ENCODE results near the gene PACS2. TPM values are rescaled to one million over a fixed set of nuclear protein-coding genes. Genes with fewer than 3 reads are reported as not detected.
"Not testable (repeated sequence)": the region's sequence is repeated elsewhere in the genome, so short reads cannot be mapped to it uniquely, and the experiment has no call there.

PACS2 gene
- total RNA-seq, 1 donor from 2014 or later = 263 TPM

- H3K36me3 Mint-ChIP-seq (ENCODE audit: unreplicated experiment) = no peaks in the 10 kb centered on the region
- no peak overlapping the region for H3K27ac Mint-ChIP-seq (ENCODE audit: unreplicated experiment)
- DNase-seq = no peak
- H3K4me1 Mint-ChIP-seq (ENCODE audit: low read depth, unreplicated experiment) = peaks cover 2% of the 10 kb centered on the region
- no peak overlapping the region for H3K4me3 Mint-ChIP-seq (ENCODE audit: unreplicated experiment)
- TF ChIP-seq, protein P1, sequence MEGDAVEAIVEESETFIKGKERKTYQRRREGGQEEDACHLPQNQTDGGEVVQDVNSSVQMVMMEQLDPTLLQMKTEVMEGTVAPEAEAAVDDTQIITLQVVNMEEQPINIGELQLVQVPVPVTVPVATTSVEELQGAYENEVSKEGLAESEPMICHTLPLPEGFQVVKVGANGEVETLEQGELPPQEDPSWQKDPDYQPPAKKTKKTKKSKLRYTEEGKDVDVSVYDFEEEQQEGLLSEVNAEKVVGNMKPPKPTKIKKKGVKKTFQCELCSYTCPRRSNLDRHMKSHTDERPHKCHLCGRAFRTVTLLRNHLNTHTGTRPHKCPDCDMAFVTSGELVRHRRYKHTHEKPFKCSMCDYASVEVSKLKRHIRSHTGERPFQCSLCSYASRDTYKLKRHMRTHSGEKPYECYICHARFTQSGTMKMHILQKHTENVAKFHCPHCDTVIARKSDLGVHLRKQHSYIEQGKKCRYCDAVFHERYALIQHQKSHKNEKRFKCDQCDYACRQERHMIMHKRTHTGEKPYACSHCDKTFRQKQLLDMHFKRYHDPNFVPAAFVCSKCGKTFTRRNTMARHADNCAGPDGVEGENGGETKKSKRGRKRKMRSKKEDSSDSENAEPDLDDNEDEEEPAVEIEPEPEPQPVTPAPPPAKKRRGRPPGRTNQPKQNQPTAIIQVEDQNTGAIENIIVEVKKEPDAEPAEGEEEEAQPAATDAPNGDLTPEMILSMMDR (IDR thresholded peaks at IDR 0.05; ENCODE audit: partially characterized antibody, unreplicated experiment) = no peak
- peaks cover 10% of the 10 kb centered on the region for H3K9me3 Mint-ChIP-seq (ENCODE audit: unreplicated experiment)
- peaks cover 6% of the 10 kb centered on the region for H3K27me3 Mint-ChIP-seq (ENCODE audit: unreplicated experiment)
Observed at GRCh38 chr14:105355850-105356604, 41.5 kb downstream of the PACS2 start.

- Mint-ChIP-seq H3K9me3 (ENCODE audit: unreplicated experiment) (peaks cover 11% of the 10 kb centered on the region), H3K27me3 (ENCODE audit: unreplicated experiment) (peaks cover 5% of the 10 kb centered on the region), H3K4me3 (ENCODE audit: unreplicated experiment) (no peak overlapping the region), H3K4me1 (ENCODE audit: low read depth, unreplicated experiment) (peaks cover 2% of the 10 kb centered on the region), H3K36me3 (ENCODE audit: unreplicated experiment) (no peaks in the 10 kb centered on the region), H3K27ac (ENCODE audit: unreplicated experiment) (no peak overlapping the region)
- TF ChIP-seq, protein P1 (IDR thresholded peaks at IDR 0.05; ENCODE audit: partially characterized antibody, unreplicated experiment) = no peak
- no peak for DNase-seq
Observed at GRCh38 chr14:105356927-105357326, 42.4 kb downstream of the PACS2 start.

- Mint-ChIP-seq H3K9me3 (ENCODE audit: unreplicated experiment) (peaks cover 11% of the 10 kb centered on the region), H3K36me3 (ENCODE audit: unreplicated experiment) (no peaks in the 10 kb centered on the region), H3K27ac (ENCODE audit: unreplicated experiment) (no peak overlapping the region), H3K27me3 (ENCODE audit: unreplicated experiment) (peaks cover 5% of the 10 kb centered on the region), H3K4me3 (ENCODE audit: unreplicated experiment) (no peak overlapping the region), H3K4me1 (ENCODE audit: low read depth, unreplicated experiment) (no peaks in the 10 kb centered on the region)
- TF ChIP-seq, protein P1 (IDR thresholded peaks at IDR 0.05; ENCODE audit: partially characterized antibody, unreplicated experiment) = no peak
- DNase-seq = no peak
Observed at GRCh38 chr14:105357626-105358025, 43.1 kb downstream of the PACS2 start.

GRCh38 chr14:105358140-105358846, 43.7 kb downstream of the PACS2 start:
- no peak overlapping the region for H3K27ac Mint-ChIP-seq (ENCODE audit: unreplicated experiment)
- DNase-seq = no peak
- H3K4me1 Mint-ChIP-seq (ENCODE audit: low read depth, unreplicated experiment) = no peaks in the 10 kb centered on the region
- H3K36me3 Mint-ChIP-seq (ENCODE audit: unreplicated experiment) = peaks cover under 1% of the 10 kb centered on the region
- TF ChIP-seq, protein P1 (IDR thresholded peaks at IDR 0.05; ENCODE audit: partially characterized antibody, unreplicated experiment) = no peak
- H3K27me3 Mint-ChIP-seq (ENCODE audit: unreplicated experiment) = peaks cover 5% of the 10 kb centered on the region
- H3K9me3 Mint-ChIP-seq (ENCODE audit: unreplicated experiment) = peaks cover 10% of the 10 kb centered on the region
- H3K4me3 Mint-ChIP-seq (ENCODE audit: unreplicated experiment) = no peak overlapping the region

DNA sequence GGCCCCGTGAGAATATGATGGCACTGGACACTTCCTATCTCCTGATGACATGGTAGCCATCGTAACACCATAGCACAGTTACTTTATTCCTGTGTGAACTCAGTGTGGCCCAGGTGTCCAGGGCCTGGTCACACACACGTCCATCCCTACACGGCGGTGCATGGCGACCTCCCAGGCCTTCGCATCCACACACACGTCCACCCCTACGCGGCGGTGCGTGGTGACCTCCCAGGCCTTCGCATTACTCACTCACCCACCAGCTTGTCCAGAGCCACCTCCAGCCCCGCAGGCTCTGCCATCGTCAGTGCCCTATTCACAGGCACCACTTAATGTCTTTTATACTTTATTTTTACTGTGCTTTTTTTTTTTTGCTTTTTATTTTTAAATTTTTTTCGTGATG, 44.4 kb downstream of the PACS2 start:
- Mint-ChIP-seq H3K36me3 (ENCODE audit: unreplicated experiment) (peaks cover 7% of the 10 kb centered on the region), H3K9me3 (ENCODE audit: unreplicated experiment) (peaks cover 8% of the 10 kb centered on the region)
- TF ChIP-seq, protein P1 (IDR thresholded peaks at IDR 0.05; ENCODE audit: partially characterized antibody, unreplicated experiment) = no peak

DNA sequence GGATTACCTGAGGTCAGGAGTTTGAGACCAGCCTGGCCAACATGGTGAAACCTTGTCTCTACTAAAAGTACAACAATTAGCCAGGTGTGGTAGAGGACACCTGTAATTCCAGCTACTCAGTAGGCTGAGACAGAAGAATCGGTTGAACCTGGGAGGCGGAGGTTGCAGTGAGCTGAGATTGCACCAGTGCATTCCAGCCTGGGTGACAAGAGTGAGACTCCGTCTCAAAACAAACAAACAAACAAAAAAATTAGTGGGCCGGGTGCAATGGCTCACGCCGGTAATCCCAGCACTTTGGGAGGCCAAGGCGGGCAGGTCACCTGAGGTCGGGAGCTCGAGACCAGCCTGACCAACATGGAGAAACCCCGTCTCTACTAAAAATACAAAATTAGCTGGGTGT, 46.9 kb downstream of the PACS2 start:
- H3K9me3 Mint-ChIP-seq (ENCODE audit: unreplicated experiment); H3K27ac Mint-ChIP-seq (ENCODE audit: unreplicated experiment); DNase-seq; H3K36me3 Mint-ChIP-seq (ENCODE audit: unreplicated experiment); H3K4me3 Mint-ChIP-seq (ENCODE audit: unreplicated experiment); H3K4me1 Mint-ChIP-seq (ENCODE audit: low read depth, unreplicated experiment): not testable (repeated sequence)
- H3K27me3 Mint-ChIP-seq (ENCODE audit: unreplicated experiment) = peaks cover 11% of the 10 kb centered on the region

More for the DNA sequence above, 44.4 kb downstream of the PACS2 start:
- peaks cover 4% of the 10 kb centered on the region for H3K4me1 Mint-ChIP-seq (ENCODE audit: low read depth, unreplicated experiment)
- H3K27ac Mint-ChIP-seq (ENCODE audit: unreplicated experiment) = no peak overlapping the region
- no peak for DNase-seq
- H3K4me3 Mint-ChIP-seq (ENCODE audit: unreplicated experiment) = no peak overlapping the region
- peaks cover 10% of the 10 kb centered on the region for H3K27me3 Mint-ChIP-seq (ENCODE audit: unreplicated experiment)

All from glutamatergic neuron (in vitro differentiated cells).